ENCODE measurements around the gene ANKRD62. TPM values are rescaled to one million over a fixed set of nuclear protein-coding genes. Genes with fewer than 3 reads are reported as not detected.

ANKRD62 gene
- total and polyA plus RNA-seq, 4 donors, result under 0.01 TPM; not detected in 3

DNA sequence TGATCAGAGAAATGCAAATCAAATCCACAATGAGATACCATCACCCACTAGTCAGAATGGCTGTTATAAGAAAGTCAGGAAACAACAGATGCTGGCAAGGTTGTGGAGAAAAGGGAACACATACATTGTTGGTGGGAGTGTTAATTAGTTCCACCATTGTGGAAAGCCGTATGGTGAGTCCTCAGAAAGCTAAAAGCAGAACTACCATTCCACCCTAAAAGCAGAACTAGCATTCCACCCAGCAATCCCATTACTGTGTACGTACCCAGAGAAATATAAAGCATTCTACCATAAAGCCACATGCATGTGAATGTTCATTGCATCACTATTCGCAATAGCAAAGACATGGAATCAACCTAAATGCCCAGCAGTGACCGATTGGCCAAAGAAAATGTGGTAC lies 60.7 kb downstream of the ANKRD62 start:
- Histone ChIP-seq H3K9me3 (ENCODE audit: control insufficient read depth in 4 of 4, low read length in 3 of 4) (no peaks in the 10 kb centered on the region), H3K27ac (ENCODE audit: low read depth in 1 of 2, low read length in 2 of 2) (no peak overlapping the region), H3K4me1 (ENCODE audit: control insufficient read depth in 4 of 4, insufficient read depth in 4 of 4, low read length in 3 of 4) (no peaks in the 10 kb centered on the region), H3K27me3 (ENCODE audit: control insufficient read depth in 4 of 4, insufficient read depth in 4 of 4, low read length in 3 of 4) (no peaks in the 10 kb centered on the region), H3K4me3 (ENCODE audit: low read depth in 1 of 3, low read length in 3 of 3) (no peak overlapping the region), H3K36me3 (ENCODE audit: control insufficient read depth in 4 of 4, insufficient read depth in 3 of 4, low read depth in 1 of 4, low read length in 3 of 4) (no peaks in the 10 kb centered on the region), H3K9ac (ENCODE audit: low read depth in 1 of 2, low read length in 2 of 2) (no peak overlapping the region)
- DNase-seq (ENCODE audit: low spot score), result no peak
- 81% methylated on average over 4 of the region's 4 CpGs for WGBS
- TF ChIP-seq GABPA (IDR thresholded peaks at IDR 0.05 in 1 of 2, conservative IDR thresholded peaks at IDR 0.05 in 1 of 2), result no peak

DNA sequence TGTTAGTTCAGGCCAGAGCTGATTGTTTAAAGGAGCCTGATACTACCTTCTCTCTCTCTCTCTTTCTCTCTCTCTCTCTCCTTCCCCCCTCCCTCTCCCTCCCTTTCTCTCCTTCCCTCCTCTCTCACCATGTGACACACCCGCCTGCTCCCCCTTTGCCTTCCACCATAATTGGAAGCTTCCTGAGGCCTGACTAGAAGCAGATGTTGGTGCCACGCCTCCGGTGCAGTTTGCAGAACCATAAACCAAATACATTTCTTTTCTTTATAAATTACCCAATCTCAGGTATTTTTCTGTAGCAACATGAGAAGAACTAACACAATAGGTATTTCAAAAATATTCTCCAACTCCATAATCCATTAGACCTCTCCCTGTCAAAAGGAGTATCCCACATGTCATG lies 62.4 kb downstream of the ANKRD62 start:
- no peaks in the 10 kb centered on the region for H3K27me3 ChIP-seq (ENCODE audit: control insufficient read depth in 4 of 4, insufficient read depth in 4 of 4, low read length in 3 of 4)
- WGBS, result 95% methylated on average over 3 of the region's 3 CpGs

More for the DNA sequence above, 62.4 kb downstream of the ANKRD62 start:
- Histone ChIP-seq H3K9ac (ENCODE audit: low read depth in 1 of 2, low read length in 2 of 2) (no peak overlapping the region), H3K4me1 (ENCODE audit: control insufficient read depth in 4 of 4, insufficient read depth in 4 of 4, low read length in 3 of 4) (no peaks in the 10 kb centered on the region), H3K9me3 (ENCODE audit: control insufficient read depth in 4 of 4, low read length in 3 of 4) (no peaks in the 10 kb centered on the region), H3K27ac (ENCODE audit: low read depth in 1 of 2, low read length in 2 of 2) (no peak overlapping the region), H3K4me3 (ENCODE audit: low read depth in 1 of 3, low read length in 3 of 3) (no peak overlapping the region), H3K36me3 (ENCODE audit: control insufficient read depth in 4 of 4, insufficient read depth in 3 of 4, low read depth in 1 of 4, low read length in 3 of 4) (no peaks in the 10 kb centered on the region)
- no peak for DNase-seq (ENCODE audit: low spot score)
- no peak for TF ChIP-seq HNF4G (IDR thresholded peaks at IDR 0.05)
- TF ChIP-seq HNF4A (conservative IDR thresholded peaks at IDR 0.05), result no peak
- no peak for TF ChIP-seq SP1 (IDR thresholded peaks at IDR 0.05)
- TF ChIP-seq, protein P1, sequence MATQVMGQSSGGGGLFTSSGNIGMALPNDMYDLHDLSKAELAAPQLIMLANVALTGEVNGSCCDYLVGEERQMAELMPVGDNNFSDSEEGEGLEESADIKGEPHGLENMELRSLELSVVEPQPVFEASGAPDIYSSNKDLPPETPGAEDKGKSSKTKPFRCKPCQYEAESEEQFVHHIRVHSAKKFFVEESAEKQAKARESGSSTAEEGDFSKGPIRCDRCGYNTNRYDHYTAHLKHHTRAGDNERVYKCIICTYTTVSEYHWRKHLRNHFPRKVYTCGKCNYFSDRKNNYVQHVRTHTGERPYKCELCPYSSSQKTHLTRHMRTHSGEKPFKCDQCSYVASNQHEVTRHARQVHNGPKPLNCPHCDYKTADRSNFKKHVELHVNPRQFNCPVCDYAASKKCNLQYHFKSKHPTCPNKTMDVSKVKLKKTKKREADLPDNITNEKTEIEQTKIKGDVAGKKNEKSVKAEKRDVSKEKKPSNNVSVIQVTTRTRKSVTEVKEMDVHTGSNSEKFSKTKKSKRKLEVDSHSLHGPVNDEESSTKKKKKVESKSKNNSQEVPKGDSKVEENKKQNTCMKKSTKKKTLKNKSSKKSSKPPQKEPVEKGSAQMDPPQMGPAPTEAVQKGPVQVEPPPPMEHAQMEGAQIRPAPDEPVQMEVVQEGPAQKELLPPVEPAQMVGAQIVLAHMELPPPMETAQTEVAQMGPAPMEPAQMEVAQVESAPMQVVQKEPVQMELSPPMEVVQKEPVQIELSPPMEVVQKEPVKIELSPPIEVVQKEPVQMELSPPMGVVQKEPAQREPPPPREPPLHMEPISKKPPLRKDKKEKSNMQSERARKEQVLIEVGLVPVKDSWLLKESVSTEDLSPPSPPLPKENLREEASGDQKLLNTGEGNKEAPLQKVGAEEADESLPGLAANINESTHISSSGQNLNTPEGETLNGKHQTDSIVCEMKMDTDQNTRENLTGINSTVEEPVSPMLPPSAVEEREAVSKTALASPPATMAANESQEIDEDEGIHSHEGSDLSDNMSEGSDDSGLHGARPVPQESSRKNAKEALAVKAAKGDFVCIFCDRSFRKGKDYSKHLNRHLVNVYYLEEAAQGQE (IDR thresholded peaks at IDR 0.05), result no peak
- no peak for TF ChIP-seq GABPA (IDR thresholded peaks at IDR 0.05 in 1 of 2, conservative IDR thresholded peaks at IDR 0.05 in 1 of 2)
- TF ChIP-seq, protein P2, sequence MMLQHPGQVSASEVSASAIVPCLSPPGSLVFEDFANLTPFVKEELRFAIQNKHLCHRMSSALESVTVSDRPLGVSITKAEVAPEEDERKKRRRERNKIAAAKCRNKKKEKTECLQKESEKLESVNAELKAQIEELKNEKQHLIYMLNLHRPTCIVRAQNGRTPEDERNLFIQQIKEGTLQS (IDR thresholded peaks at IDR 0.05), result no peak
- TF ChIP-seq EGR1 (IDR thresholded peaks at IDR 0.05; ENCODE audit: low read depth in 2 of 2), result no peak
- TF ChIP-seq, protein P3, sequence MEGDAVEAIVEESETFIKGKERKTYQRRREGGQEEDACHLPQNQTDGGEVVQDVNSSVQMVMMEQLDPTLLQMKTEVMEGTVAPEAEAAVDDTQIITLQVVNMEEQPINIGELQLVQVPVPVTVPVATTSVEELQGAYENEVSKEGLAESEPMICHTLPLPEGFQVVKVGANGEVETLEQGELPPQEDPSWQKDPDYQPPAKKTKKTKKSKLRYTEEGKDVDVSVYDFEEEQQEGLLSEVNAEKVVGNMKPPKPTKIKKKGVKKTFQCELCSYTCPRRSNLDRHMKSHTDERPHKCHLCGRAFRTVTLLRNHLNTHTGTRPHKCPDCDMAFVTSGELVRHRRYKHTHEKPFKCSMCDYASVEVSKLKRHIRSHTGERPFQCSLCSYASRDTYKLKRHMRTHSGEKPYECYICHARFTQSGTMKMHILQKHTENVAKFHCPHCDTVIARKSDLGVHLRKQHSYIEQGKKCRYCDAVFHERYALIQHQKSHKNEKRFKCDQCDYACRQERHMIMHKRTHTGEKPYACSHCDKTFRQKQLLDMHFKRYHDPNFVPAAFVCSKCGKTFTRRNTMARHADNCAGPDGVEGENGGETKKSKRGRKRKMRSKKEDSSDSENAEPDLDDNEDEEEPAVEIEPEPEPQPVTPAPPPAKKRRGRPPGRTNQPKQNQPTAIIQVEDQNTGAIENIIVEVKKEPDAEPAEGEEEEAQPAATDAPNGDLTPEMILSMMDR (IDR thresholded peaks at IDR 0.05; ENCODE audit: low read depth, low read length, missing input control), result no peak
- no peak for TF ChIP-seq FOXA1 (IDR thresholded peaks at IDR 0.05)
- TF ChIP-seq RAD21 (IDR thresholded peaks at IDR 0.05), result no peak
- no peak for TF ChIP-seq NR2F2 (IDR thresholded peaks at IDR 0.05)
- TF ChIP-seq, protein P4, sequence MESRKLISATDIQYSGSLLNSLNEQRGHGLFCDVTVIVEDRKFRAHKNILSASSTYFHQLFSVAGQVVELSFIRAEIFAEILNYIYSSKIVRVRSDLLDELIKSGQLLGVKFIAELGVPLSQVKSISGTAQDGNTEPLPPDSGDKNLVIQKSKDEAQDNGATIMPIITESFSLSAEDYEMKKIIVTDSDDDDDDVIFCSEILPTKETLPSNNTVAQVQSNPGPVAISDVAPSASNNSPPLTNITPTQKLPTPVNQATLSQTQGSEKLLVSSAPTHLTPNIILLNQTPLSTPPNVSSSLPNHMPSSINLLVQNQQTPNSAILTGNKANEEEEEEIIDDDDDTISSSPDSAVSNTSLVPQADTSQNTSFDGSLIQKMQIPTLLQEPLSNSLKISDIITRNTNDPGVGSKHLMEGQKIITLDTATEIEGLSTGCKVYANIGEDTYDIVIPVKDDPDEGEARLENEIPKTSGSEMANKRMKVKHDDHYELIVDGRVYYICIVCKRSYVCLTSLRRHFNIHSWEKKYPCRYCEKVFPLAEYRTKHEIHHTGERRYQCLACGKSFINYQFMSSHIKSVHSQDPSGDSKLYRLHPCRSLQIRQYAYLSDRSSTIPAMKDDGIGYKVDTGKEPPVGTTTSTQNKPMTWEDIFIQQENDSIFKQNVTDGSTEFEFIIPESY (IDR thresholded peaks at IDR 0.05), result no peak
- no peak for TF ChIP-seq RXRA (IDR thresholded peaks at IDR 0.05)
- no peak for TF ChIP-seq YY1 (IDR thresholded peaks at IDR 0.05)
- TF ChIP-seq, protein P5, sequence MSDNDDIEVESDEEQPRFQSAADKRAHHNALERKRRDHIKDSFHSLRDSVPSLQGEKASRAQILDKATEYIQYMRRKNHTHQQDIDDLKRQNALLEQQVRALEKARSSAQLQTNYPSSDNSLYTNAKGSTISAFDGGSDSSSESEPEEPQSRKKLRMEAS (IDR thresholded peaks at IDR 0.05), result no peak
